Sigmoid colon (tissue), 7 donors: ENCODE data around the gene IRS2. TPM values are rescaled to one million over a fixed set of nuclear protein-coding genes. Genes with fewer than 3 reads are reported as not detected.

Experiments used
- DNase-seq: peaks from one replicate; pipeline ENCODE4 v3.0.0-alpha.2; 2019
- H3K27ac ChIP-seq, 4 donors: fragments of 200-600 bp; sonication (generic); one replicate each; pipeline ENCODE4 v1.5.1; 2016 to 2019; ENCODE audit warnings: mild to moderate bottlenecking in 1 of 4
- H3K27me3 ChIP-seq, 3 donors: fragments of 200-600 bp; sonication (generic); one replicate each; pipeline ENCODE4 v1.5.1; 2019; ENCODE audit warnings: mild to moderate bottlenecking in 1 of 3
- H3K36me3 ChIP-seq, 4 donors: fragments of 200-600 bp; sonication (generic); one replicate each; pipeline ENCODE4 v1.5.1; 2016 to 2019
- H3K4me1 ChIP-seq, 4 donors: fragments of 200-600 bp; sonication (generic); one replicate each; pipeline ENCODE4 v1.5.1; 2017 to 2019
- H3K4me3 ChIP-seq, 4 donors: fragments of 200-600 bp; sonication (generic); one replicate each; pipeline ENCODE4 v1.5.1; 2017 to 2019; ENCODE audit warnings: mild to moderate bottlenecking in 2 of 4, moderate library complexity in 1 of 4
- H3K9me3 ChIP-seq, 4 donors: fragments of 200-600 bp in 3 of 4; sonication (generic) in 3 of 4; one replicate each; pipeline versions ENCODE4 v1.5.1 to v1.6.1; 2013 to 2019
- CTCF ChIP-seq, 4 experiments: fragments of 450-650 bp in 3 of 4; fragments of 200-600 bp in 1 of 4; IDR thresholded peaks; one replicate each; pipeline ENCODE4 v1.5.1; 2016 to 2019; ENCODE audit warnings: antibody characterized with exemption in 4 of 4, mild to moderate bottlenecking in 3 of 4, moderate library complexity in 2 of 4
- EP300 ChIP-seq, 4 donors: sonication (generic); formaldehyde crosslinking; IDR thresholded peaks; one replicate each; pipeline ENCODE4 v1.6.1; 2017; ENCODE audit warnings: antibody characterized with exemption in 4 of 4
- POLR2A ChIP-seq, 2 donors: fragments of 450-650 bp; IDR thresholded peaks; one replicate each; pipeline ENCODE4 v1.6.1; 2016; ENCODE audit warnings: antibody characterized with exemption in 2 of 2, mild to moderate bottlenecking in 2 of 2, moderate library complexity in 2 of 2
- POLR2AphosphoS5 ChIP-seq, 4 donors: sonication (generic); formaldehyde crosslinking; IDR thresholded peaks; one replicate each; pipeline ENCODE4 v1.6.1; 2017; ENCODE audit warnings: antibody characterized with exemption in 4 of 4
- WGBS, 2 donors: extraction: QIAGEN DNeasy Blood & Tissue Kit; methylation state at CpG; one replicate each; pipeline ENCODE4 v1.1.7; 2013; 5-methylcytosine and 5-hydroxymethylcytosine counted together
- intact Hi-C: fragments of 100-400 bp; cut with DNase I; formaldehyde crosslinking; loops from one replicate; pipeline ENCODE4 v1.15.1; 2023
- polyA plus RNA-seq, 3 donors: library from polyadenylated mRNA; stranded (reverse); fragments of 200-250 nt; gene quantifications; one replicate each; pipeline ENCODE4 v1.2.3, GENCODE V29; 2013
- total RNA-seq, 4 donors: library from RNA; depleted of rRNA; stranded (reverse); fragments of >200 nt; gene quantifications; one replicate each; pipeline ENCODE4 v1.1.0, GENCODE V29; 2016
- donor health status: healthy with polysubstance abuse.
- donor health status: Bipolar disorder and iron deficiency.
- donor health status: healthy.

IRS2 gene
- total and polyA plus RNA-seq, 7 donors: 3.6 to 21.9 (median 15.3) TPM

- WGBS, 2 donors: 96 to 97% methylated on average over 77 of the region's 77 CpGs
- Histone ChIP-seq H3K36me3 (peaks cover 24 to 35% (median 27%) of the 10 kb centered on the region in 4 donors), H3K4me3 (peak overlapping the region; percentile 54 to 95 (median 90)), H3K27ac (peak overlapping the region in 3 of 4 donors; percentile 78 to 81 (median 79)), H3K4me1 (peaks cover 0 to 73% (median 56%) of the 10 kb centered on the region in 4 donors), H3K9me3 (no peaks in the 10 kb centered on the region), H3K27me3 (no peaks in the 10 kb centered on the region)
- TF ChIP-seq POLR2AphosphoS5 (IDR thresholded peaks at IDR 0.05) (no peak), POLR2A (IDR thresholded peaks at IDR 0.05) (no peak), EP300 (IDR thresholded peaks at IDR 0.05) (no peak), CTCF (IDR thresholded peaks at IDR 0.05) (no peak)
- intact Hi-C loops: loop anchor here (5.0 kb wide), 2 partner anchors 240 to 820 kb away; no protein-coding TSS in a partner anchor
- DNase-seq: no peak
Observed at GRCh38 chr13:109782066-109782822, 4.1 kb downstream of the IRS2 start.

GRCh38 chr13:109781384-109782065, 4.9 kb downstream of the IRS2 start:
- Histone ChIP-seq H3K9me3 (no peaks in the 10 kb centered on the region), H3K36me3 (peaks cover 24 to 35% (median 27%) of the 10 kb centered on the region in 4 donors), H3K4me3 (peak overlapping the region; percentile 54 to 95 (median 90)), H3K4me1 (peaks cover 0 to 77% (median 63%) of the 10 kb centered on the region in 4 donors), H3K27ac (peak overlapping the region; percentile 24 to 81 (median 78)), H3K27me3 (no peaks in the 10 kb centered on the region)
- no peak for DNase-seq
- intact Hi-C loops: loop anchor here (5.0 kb wide), 2 partner anchors 241 to 819 kb away; no protein-coding TSS in a partner anchor
- WGBS, 2 donors: 63 to 84% methylated on average over 28 of the region's 28 CpGs
- no peak for TF ChIP-seq CTCF (IDR thresholded peaks at IDR 0.05)
- no peak for TF ChIP-seq POLR2A (IDR thresholded peaks at IDR 0.05)
- no peak for TF ChIP-seq POLR2AphosphoS5 (IDR thresholded peaks at IDR 0.05)
- TF ChIP-seq EP300 (IDR thresholded peaks at IDR 0.05): no peak

GRCh38 chr13:109780845-109781383, 5.5 kb downstream of the IRS2 start:
- peak overlapping the region; percentile 54 to 95 (median 90) for H3K4me3 ChIP-seq
- H3K4me1 ChIP-seq: peaks cover 0 to 83% (median 70%) of the 10 kb centered on the region in 4 donors
- no peaks in the 10 kb centered on the region for H3K9me3 ChIP-seq
- 32 to 69% methylated on average over 11 of the region's 11 CpGs for WGBS, 2 donors
- H3K36me3 ChIP-seq: peaks cover 24 to 35% (median 27%) of the 10 kb centered on the region in 4 donors
- TF ChIP-seq EP300 (IDR thresholded peaks at IDR 0.05) (no peak), POLR2A (IDR thresholded peaks at IDR 0.05) (no peak), POLR2AphosphoS5 (IDR thresholded peaks at IDR 0.05) (no peak), CTCF (IDR thresholded peaks at IDR 0.05) (no peak)
- no peak for DNase-seq
- H3K27ac ChIP-seq: peak overlapping the region; percentile 24 to 81 (median 78)
- no peaks in the 10 kb centered on the region for H3K27me3 ChIP-seq
- intact Hi-C loops: loop anchor here (5.0 kb wide), 2 partner anchors 241 to 819 kb away; no protein-coding TSS in a partner anchor

- intact Hi-C loops: loop anchor here (5.0 kb wide), 2 partner anchors 242 to 818 kb away; no protein-coding TSS in a partner anchor
- WGBS, 2 donors: 60 to 76% methylated on average over 7 of the region's 7 CpGs
- Histone ChIP-seq H3K4me3 (peak overlapping the region; percentile 54 to 95 (median 90)), H3K36me3 (peaks cover 24 to 35% (median 27%) of the 10 kb centered on the region in 4 donors), H3K4me1 (peaks cover 0 to 92% (median 75%) of the 10 kb centered on the region in 4 donors), H3K9me3 (no peaks in the 10 kb centered on the region), H3K27ac (peak overlapping the region; percentile 25 to 81 (median 78)), H3K27me3 (no peaks in the 10 kb centered on the region)
- TF ChIP-seq CTCF (IDR thresholded peaks at IDR 0.05): no peak
- no peak for TF ChIP-seq POLR2AphosphoS5 (IDR thresholded peaks at IDR 0.05)
- no peak for TF ChIP-seq POLR2A (IDR thresholded peaks at IDR 0.05)
- TF ChIP-seq EP300 (IDR thresholded peaks at IDR 0.05): no peak
- DNase-seq: no peak
Observed at GRCh38 chr13:109779876-109780510, 6.4 kb downstream of the IRS2 start.
